DMS53 treated with DMSO at 0.1 percent for 48 hours (cell line): ENCODE data around the gene ARF5.

Source experiments
- DNase-seq: peaks from one replicate; lab custom pipeline; 2025; ENCODE audit not compliant: unreplicated experiment; lab: John Stamatoyannopoulos, UW

ARF5 gene

DNA sequence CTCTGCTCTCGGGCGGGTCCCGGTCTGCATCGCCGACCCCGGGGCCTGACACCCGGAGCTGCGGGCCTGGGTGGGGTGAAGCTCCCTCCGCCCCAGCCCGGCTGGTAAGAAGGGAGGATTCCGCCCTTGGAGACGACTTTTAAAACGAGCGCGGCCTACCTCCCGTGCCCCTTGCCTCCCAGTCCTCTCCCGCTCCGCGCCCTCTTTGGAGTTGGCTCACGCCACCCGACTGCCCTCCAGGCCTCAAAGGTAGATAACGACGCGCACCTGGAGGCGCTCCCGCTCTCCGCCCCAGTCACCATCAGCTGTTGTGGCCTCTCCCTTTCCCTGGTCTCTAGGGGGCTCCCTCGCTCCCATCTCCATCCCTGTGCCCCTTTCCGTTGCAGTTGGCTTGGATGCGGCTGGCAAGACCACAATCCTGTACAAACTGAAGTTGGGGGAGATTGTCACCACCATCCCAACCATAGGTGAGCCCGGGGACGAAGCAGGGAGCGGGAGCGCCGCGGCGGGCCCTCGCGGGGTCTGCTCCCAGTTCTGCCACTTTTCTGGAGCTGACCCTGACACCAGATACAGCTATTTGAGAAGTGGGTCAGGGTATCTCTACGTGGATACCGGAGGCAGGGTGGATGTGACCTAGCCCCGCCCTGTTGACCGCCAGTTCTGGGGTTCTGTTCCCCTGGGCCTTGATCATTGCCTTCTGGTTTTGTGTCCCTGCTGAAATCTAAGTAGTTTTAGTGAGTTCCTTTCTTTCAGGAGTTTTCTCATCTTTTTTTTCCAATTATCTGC lies 679 bp downstream of the ARF5 start:
- DNase-seq, result peak; percentile 52

DNA sequence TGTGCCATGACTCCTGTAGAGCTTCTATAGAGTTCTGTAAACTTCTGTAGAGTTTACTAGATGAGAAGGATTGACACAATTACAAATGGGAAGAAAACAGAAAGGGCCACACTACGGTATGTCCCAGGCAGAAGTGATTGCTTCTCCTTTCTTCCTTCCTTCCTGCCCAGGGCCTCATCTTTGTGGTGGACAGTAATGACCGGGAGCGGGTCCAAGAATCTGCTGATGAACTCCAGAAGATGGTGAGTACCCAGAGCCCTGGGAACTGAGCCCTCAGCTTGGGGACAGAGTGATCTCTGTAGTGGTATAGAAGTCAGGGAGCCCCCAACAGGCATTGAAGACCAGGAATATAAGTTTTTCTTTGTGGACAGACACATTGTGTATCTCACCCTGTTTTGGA lies 1.7 kb downstream of the ARF5 start:
- DNase-seq, result no peak

- DNase-seq, result no peak
Observed at GRCh38 chr7:127591189-127591588, 3.0 kb downstream of the ARF5 start.

- no peak for DNase-seq
Observed at GRCh38 chr7:127591591-127591990, 3.4 kb downstream of the ARF5 start.

DNA sequence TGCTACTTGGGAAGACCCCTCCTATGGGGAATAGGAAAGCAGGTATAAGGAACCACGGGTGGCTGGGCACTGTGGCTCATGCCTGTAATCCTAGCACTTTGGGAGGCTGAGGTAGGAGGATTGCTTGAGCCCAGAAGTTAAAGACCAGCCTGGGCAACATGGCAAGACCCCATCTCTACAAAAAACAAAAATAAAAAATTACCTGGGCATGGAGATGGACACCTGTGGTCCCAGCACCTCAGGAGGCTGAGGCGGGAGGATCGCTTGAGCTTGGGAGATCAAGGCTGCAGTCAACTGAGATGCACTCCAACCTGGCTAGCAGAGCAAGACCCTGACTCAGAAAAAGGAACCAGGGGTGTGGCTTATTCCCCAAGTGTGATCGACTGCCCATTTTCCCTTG lies 4.3 kb downstream of the ARF5 start:
- DNase-seq, result no peak

DNA sequence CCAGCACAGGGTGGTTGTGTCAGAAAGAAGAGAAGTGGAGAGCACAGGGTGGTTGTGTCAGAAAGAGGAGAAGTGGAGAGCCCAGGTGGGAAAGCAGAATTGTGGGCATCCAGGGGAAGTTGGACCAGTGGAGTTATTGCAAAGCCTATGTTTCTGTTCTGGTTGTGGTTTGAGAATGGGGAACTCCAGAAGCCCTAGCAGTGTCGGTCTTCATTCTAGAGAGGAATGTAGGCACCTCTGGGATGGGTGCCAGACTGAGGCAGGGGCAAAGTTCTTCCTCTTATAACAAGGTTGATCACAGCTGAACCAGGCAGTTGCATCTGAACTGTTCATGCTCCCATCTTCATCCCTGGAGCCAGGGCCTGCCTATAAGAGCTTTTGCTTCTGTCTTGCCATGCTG lies 6.3 kb downstream of the ARF5 start:
- no peak for DNase-seq

GRCh38 chr7:127595737-127596136 lies 7.5 kb downstream of the ARF5 start:
- no peak for DNase-seq

GRCh38 chr7:127598318-127598717 lies 10.1 kb downstream of the ARF5 start:
- no peak for DNase-seq

DNA sequence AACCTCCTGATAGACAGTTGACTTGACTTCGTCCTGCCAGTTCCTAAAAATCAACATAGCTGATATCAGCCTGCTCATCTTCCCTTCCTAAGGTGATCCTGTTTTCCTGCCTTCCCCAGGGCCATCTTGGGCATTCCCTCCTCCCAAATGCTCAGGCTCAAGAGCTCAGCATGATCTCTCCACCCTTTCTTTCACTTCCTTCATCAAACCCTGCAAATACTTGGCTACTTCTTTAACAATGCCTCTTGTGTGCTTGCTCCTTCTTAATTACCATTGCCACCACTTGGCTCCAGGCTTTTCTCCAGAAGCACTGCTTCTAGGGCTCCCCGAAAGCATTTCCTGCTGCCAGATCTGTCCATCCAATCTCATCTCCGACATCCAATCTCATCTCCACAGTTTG lies 12.7 kb downstream of the ARF5 start:
- DNase-seq, result no peak

GRCh38 chr7:127608446-127608845 lies 20.2 kb downstream of the ARF5 start:
- DNase-seq, result no peak

DNA sequence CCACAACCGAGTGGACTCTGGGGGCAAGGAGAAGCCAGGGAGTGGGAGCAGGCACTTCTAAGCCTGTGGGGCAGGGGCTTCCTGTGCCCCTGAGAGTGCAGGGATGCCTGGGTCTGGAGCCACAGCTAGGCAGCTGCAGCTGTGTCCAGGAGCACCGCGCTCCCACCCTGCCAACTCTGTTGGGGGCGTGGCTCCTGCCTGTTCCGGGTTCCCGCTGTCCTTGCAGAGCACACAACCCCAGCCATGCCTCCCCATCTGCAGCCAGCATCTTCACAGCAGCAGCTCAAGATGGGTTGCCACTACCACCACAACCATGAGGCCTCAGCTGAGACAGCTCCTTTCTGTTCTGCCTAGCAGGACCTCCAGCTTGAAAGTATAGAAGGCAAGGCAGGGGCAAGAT lies 21.1 kb downstream of the ARF5 start:
- DNase-seq, result no peak

- DNase-seq, result no peak
Observed at GRCh38 chr7:127612263-127612662, 24.1 kb downstream of the ARF5 start.

DNA sequence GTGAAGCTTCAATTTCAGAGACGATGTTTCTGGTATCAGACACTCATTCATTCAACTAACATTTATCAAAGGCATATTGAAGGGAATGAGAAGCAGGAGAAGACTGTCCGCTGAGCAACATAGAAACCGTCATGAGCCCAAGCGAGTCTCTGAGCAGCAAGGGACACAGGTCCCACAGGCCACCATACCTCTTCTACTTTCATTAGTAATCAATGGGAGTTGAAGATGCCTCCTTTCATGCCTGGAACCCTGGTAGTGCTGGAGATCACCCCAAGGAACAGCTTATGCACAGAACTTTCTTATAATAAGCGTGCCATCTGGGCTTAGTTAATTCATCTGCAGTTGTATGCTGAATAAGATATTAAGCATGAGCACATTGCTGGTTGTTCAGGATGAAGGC lies 28.5 kb downstream of the ARF5 start:
- DNase-seq, result no peak

- no peak for DNase-seq
Observed at GRCh38 chr7:127618042-127618441, 29.8 kb downstream of the ARF5 start, which contains the start of gene PAX4. TSS of gene PAX4 (minus strand) at chr7:127618142. CDS start at chr7:127615928, 2,214 bp downstream.

DNA sequence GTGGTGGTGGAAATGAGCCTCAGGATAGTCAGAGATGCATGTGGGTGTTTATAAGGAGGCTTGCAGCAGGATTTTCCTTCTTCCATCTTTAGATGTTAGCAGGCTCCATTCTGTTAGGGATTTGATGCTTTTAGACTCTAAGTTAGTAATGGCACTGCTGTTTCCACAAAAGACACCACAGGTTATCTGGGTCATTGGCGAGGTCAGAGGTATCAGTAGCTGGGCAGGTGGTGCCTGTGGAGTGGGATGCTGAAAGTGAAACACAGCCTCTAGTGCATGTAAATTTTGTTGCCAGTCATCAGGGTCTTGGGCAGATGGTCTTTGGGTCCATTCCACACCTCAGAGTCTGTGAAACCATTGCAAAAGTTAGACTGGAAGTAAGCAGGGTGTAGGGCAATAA lies 30.6 kb downstream of the ARF5 start:
- DNase-seq, result no peak

GRCh38 chr7:127619681-127620405 lies 31.6 kb downstream of the ARF5 start:
- no peak for DNase-seq

GRCh38 chr7:127620406-127621233 lies 32.4 kb downstream of the ARF5 start:
- DNase-seq, result no peak

DNA sequence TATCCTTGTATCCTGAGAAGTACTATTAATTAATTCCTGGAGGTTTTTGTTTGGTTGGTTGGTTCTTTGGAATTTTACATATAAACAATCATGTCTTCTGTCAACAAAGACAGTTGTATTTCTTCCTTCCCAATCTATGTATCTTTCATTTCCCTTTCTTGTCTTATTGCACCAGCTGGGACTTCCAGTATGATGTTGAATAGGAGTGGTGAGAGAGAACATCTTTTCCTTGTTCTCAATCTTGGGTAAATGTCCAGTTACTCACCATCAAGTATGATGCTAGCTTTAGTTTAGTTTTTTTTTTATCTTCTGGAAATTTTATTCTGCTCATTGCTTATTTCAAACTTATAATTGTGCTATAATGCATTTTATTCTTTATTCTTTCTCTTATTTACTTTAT lies 37.1 kb downstream of the ARF5 start:
- no peak for DNase-seq

DNA sequence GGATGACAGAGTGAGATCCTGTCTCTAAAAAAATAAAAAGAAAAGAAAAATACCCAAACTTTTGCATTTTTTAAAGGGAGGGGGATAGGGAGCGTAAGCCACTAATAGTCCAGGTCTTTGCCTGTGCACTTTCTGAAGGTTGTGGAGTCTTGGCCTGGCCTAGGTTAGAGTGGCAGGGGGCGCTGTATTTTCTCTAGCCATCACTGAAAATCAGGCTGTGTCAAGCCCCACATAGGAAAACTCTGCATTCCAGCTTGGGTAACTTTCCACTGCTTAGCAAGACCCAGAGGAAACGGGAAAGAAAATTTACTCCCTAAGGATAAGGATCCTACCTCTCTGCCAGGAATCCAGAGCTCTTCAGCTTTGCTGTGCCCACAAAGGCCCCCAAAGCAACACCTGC lies 40.2 kb downstream of the ARF5 start:
- DNase-seq, result no peak

DNA sequence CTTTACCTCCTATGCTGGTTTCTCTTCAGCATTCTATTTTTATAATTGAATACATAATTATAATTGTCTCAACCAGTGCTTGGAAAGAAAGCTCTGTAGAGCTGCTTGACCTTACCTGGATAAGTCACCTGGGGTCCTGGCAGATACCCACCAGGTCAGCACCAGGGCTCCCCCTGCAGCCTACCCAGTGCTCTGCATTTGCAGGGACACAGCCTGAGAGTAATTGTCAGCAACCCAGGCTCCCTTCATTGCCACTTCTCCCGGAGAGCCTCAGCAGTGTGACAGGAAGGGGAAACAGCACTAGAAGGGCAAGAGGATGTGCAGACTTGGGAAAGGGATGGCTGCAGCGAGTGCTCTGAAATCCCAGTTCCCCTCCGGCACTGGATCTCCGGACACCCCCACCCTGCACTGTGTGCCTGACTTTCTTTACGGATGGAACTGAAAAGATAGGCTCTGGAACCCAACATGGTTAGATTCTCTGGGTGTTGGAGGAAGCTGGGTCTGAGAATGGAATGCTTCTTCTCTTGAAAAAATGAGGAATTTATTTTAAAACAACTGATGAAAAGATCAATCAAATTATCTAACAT lies 41.1 kb downstream of the ARF5 start:
- DNase-seq, result peak; percentile 67

DNA sequence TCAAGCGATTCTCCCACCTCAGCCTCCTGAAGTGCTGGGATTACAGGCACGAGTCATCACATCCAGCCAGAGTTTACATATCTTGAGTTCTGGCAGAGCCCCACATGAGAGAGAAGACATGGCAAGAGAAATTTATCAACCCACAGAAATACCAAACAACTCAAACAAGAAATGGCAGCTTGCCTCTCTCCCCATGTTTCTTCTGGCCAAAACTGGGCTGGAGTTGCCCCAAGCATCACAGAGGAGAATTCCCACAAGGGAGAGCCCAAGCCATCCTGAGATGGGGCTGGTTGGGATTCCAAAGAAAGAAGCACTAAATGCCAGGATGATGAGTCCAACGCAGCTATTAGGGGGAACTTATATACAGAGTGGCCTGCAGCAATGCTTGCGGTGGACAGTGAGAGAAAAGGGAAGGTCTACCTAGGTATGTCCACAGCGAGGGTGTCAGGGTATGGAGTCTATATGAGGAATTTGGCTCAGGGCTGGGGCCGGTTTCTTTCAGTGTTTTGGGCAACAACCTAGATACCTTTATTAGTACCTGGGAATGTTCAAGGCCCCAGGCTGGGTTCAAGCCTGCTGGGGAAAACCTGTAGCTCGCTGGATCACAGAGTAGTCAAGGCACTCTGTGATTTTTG lies 44.2 kb downstream of the ARF5 start:
- no peak for DNase-seq
